Activated CD8-positive, alpha-beta T cell treated with anti-CD3 and anti-CD28 coated beads, Interleukin-2, amount 10 ng/mL, durations not matched to agents 7 days and 5 days (primary cell): ENCODE measurements around the gene ELOB. TPM values are rescaled to one million over a fixed set of nuclear protein-coding genes. Genes with fewer than 3 reads are reported as not detected.

Source experiments
- ATAC-seq: fragments of 150-1000 bp; cut with Tn5 transposase; one replicate; pipeline ENCODE4 v1.10.0; 2021; ENCODE audit warnings: moderate library complexity
- CTCF ChIA-PET: fragments of 350-600 bp; sonication (Branson Sonifier 250); formaldehyde crosslinking; loops from one replicate; lab custom pipeline; 2021; ENCODE audit warnings: antibody characterized with exemption; lab: Charles Lee
- POLR2A ChIA-PET: fragments of 350-600 bp; sonication (Branson Sonifier 250); formaldehyde crosslinking; loops from one replicate; lab custom pipeline; 2021; ENCODE audit warnings: antibody characterized with exemption; lab: Charles Lee
- DNase-seq: peaks from one replicate; pipeline ENCODE4 v3.0.0-alpha.2; 2020
- H3K27ac Mint-ChIP-seq: one replicate; pipeline ENCODE4 v1.8.0; 2021; ENCODE audit warnings: mild to moderate bottlenecking, mixed read lengths
- H3K27me3 Mint-ChIP-seq: one replicate; pipeline ENCODE4 v1.8.0; 2021; ENCODE audit warnings: low read depth, mixed read lengths
- H3K36me3 Mint-ChIP-seq: one replicate; pipeline ENCODE4 v1.8.0; 2021; ENCODE audit warnings: low read depth, mixed read lengths
- H3K4me1 Mint-ChIP-seq: one replicate; pipeline ENCODE4 v1.8.0; 2021; ENCODE audit warnings: low read depth, mixed read lengths
- H3K4me3 Mint-ChIP-seq: one replicate; pipeline ENCODE4 v1.8.0; 2021; ENCODE audit warnings: mild to moderate bottlenecking, mixed read lengths
- H3K9me3 Mint-ChIP-seq: one replicate; pipeline ENCODE4 v1.8.0; 2022; ENCODE audit warnings: mixed read lengths; ENCODE audit not compliant: insufficient read depth
- total RNA-seq, 2 experiments: library from RNA; stranded (reverse); gene quantifications; one replicate each; pipeline ENCODE4 v1.2.3, GENCODE V29; 2021

Gene ELOB
- total RNA-seq, 2 experiments from 2014 or later: 163 to 182 TPM

DNA sequence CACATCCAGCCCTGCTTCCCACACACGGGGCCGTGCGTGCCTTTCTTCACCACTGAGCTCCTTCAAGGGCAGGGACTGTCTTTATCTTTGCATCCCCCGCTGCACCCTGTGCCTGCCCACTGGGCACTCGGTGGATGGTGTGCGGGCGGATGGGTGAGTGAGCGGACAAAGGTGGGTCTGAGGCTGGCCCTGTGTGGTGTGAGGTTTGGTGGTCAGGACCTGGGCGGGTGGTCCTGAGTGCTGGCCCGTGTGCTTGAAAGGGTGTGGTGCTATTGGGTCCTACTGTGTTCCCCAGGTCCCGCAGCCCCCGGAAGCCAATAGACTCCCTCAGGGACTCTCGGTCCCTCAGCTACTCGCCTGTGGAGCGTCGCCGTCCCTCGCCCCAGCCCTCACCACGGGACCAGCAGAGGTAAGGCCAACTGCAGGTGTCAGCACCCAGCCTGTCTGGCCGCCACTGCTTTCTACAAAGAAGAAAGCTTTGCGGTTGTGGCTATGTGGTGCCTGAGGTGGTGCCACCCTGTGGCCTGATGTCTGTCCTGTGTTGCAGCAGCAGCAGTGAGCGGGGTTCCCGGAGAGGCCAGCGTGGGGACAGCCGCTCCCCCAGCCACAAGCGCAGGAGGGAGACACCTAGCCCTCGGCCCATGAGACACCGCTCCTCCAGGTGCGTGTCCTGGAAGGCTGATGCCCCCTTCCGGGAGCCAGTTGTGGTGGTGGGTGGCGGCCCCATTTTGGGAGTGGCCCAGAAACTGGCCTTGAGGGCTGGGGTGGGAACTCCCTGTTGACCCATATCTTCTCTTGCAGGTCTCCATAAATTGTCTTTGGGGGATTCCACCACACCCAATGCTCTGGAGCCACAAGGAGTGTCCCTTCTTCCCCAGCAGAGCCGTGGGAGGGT lies 6.8 kb downstream of the ELOB start:
- Mint-ChIP-seq H3K36me3 (peaks cover 72% of the 10 kb centered on the region), H3K4me3 (no peak overlapping the region), H3K27ac (no peak overlapping the region), H3K9me3 (no peaks in the 10 kb centered on the region), H3K27me3 (no peaks in the 10 kb centered on the region), H3K4me1 (peaks cover 8% of the 10 kb centered on the region)
- ATAC-seq (peak; percentile 16), DNase-seq (peak; percentile 40)
- CTCF ChIA-PET: no interaction called here
- POLR2A ChIA-PET: no interaction called here

DNA sequence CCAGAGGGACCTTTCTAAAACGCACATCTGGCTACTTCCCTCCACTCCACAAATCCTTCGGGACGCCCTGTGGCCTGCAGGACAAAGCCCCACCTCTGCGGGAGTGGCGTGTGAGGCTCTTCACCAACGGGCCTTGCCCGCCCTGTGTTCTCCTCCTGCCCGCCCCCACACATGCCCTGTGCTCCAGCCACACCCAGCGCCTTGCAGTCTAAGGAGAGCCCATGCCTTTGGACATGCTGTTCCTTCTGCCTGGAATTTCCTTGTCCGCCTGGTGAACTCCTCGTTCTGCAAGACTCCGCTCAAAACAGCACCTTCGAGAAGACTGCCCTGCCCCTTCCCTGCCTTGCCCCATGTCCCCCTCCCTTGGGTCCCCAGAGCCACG lies 7.4 kb downstream of the ELOB start:
- no peak overlapping the region for H3K27ac Mint-ChIP-seq
- peaks cover 6% of the 10 kb centered on the region for H3K4me1 Mint-ChIP-seq
- CTCF ChIA-PET: no interaction called here
- peaks cover 79% of the 10 kb centered on the region for H3K36me3 Mint-ChIP-seq
- H3K9me3 Mint-ChIP-seq: no peaks in the 10 kb centered on the region
- H3K4me3 Mint-ChIP-seq: no peak overlapping the region
- H3K27me3 Mint-ChIP-seq: no peaks in the 10 kb centered on the region
- POLR2A ChIA-PET: interaction anchor here (1.0 kb wide), 1 partner anchor 250 kb away, joined by 4 read pairs; the partner anchor contains the start of gene AMDHD2
- DNase-seq: no peak
- ATAC-seq: no peak

DNA sequence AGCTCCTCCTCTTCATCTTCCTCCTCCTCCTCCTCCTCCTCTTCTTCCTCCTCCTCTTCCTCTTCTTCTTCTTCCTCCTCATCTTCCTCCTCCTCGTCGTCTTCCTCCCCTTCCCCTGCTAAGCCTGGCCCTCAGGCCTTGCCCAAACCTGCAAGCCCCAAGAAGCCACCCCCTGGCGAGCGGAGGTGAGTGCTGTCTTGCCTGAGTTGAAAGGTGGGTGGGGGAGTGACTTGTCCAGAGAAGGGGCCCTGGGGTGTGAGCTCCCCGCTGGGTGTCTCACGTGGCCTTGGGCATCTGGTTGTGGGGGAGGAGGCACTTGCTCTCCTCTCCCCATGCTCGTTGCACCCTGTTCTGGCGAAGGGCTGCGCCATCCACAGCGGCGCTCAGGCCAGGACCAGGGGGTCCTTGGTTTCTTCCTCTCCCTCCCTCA lies 8.0 kb downstream of the ELOB start:
- H3K36me3 Mint-ChIP-seq: peaks cover 84% of the 10 kb centered on the region
- CTCF ChIA-PET: no interaction called here

DNA sequence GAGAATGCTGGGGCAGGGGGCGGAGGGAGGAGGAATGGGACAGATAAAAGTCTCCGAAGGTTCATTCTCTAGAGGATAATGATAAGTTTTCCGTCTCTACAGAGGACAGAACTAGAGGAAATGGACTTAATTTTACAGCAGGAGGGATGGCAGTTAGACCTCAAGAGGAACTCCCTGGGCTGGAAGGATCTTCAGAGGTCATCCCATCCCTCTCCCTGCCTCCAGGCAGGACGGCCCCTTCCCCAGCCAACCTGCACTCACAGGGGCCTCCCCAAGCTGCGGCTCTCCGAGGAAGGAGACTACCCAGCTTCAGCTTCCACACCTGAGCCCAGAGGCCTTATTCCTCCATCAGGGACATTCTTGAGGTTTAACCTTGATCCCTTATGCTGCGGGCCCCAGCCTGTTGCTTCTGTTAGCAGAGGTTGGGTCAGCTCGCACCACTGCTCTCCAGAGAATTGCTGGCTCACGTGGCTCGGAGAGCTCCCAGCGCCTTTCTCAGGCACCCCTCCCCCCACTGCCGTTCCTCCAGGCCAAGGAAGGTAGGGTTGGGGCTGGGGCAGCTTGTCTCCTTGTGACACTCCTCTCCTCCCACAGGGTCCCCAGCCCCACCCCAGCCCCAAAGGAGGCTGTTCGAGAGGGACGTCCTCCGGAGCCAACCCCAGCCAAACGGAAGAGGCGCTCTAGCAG lies 8.5 kb downstream of the ELOB start:
- Mint-ChIP-seq H3K36me3 (peaks cover 87% of the 10 kb centered on the region), H3K4me1 (peaks cover under 1% of the 10 kb centered on the region), H3K9me3 (no peaks in the 10 kb centered on the region), H3K27ac (no peak overlapping the region), H3K27me3 (no peaks in the 10 kb centered on the region), H3K4me3 (no peak overlapping the region)
- ChIA-PET CTCF (no interaction called here), POLR2A (interaction anchor here (1.0 to 1.6 kb wide), 2 partner anchors 14 to 248 kb away, joined by 4 read pairs; partner anchors contain the start of gene AMDHD2)
- no peak for ATAC-seq
- no peak for DNase-seq

More for the DNA sequence above, 8.0 kb downstream of the ELOB start:
- Mint-ChIP-seq H3K27me3 (no peaks in the 10 kb centered on the region), H3K9me3 (no peaks in the 10 kb centered on the region), H3K27ac (peak overlapping the region; percentile 30), H3K4me1 (peaks cover 3% of the 10 kb centered on the region), H3K4me3 (no peak overlapping the region)
- ATAC-seq: no peak
- POLR2A ChIA-PET: interaction anchor here (1.0 kb wide), 1 partner anchor 249 kb away, joined by 4 read pairs; the partner anchor contains the start of gene AMDHD2
- DNase-seq: no peak

DNA sequence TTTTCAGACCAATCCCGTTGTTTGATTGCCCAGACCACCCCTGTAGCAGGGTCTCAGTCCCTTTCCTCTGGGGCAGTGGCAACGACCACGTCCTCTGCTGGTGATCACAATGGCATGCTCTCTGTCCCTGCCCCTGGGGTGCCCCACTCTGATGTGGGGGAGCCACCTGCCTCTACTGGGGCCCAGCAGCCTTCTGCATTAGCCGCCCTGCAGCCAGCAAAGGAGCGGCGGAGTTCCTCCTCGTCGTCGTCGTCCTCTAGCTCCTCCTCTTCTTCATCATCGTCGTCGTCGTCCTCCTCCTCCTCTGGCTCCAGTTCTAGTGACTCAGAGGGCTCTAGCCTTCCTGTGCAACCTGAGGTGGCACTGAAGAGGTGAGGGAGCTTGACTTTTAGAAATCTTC lies 9.2 kb downstream of the ELOB start:
- peaks cover 87% of the 10 kb centered on the region for H3K36me3 Mint-ChIP-seq
- H3K27me3 Mint-ChIP-seq: no peaks in the 10 kb centered on the region
- no peak overlapping the region for H3K4me3 Mint-ChIP-seq
- no peak for ATAC-seq
- DNase-seq: no peak
- CTCF ChIA-PET: no interaction called here
- no peaks in the 10 kb centered on the region for H3K9me3 Mint-ChIP-seq
- H3K27ac Mint-ChIP-seq: no peak overlapping the region
- POLR2A ChIA-PET: interaction anchor here (1.0 to 1.6 kb wide), 2 partner anchors 9 to 14 kb away, joined by 3 to 4 read pairs; no protein-coding TSS in a partner anchor
- no peaks in the 10 kb centered on the region for H3K4me1 Mint-ChIP-seq

DNA sequence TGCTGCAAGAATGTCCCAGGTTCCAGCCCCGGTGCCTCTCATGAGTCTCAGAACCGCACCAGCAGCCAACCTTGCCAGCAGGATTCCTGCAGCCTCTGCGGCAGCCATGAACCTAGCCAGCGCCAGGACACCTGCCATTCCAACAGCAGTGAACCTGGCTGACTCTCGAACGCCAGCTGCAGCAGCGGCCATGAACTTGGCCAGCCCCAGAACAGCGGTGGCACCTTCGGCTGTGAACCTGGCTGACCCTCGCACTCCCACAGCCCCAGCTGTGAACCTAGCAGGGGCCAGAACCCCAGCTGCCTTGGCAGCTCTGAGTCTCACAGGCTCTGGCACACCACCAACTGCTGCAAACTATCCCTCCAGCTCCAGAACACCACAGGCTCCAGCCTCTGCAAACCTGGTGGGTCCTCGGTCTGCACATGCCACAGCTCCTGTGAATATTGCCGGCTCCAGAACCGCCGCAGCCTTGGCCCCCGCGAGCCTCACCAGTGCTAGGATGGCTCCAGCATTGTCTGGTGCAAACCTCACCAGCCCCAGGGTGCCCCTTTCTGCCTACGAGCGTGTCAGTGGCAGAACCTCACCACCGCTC lies 9.8 kb downstream of the ELOB start:
- H3K4me1 Mint-ChIP-seq: no peaks in the 10 kb centered on the region
- ATAC-seq (no peak), DNase-seq (no peak)
- POLR2A ChIA-PET: interaction anchor here (0.8 to 1.6 kb wide), 4 partner anchors 8 to 13 kb away, joined by 3 to 4 read pairs (median 4); partner anchors contain the start of gene ELOB
- CTCF ChIA-PET: interaction anchor here (1.2 kb wide), 2 partner anchors 10 to 17 kb away, joined by 3 read pairs; no protein-coding TSS in a partner anchor
- H3K9me3 Mint-ChIP-seq: no peaks in the 10 kb centered on the region
- H3K27ac Mint-ChIP-seq: no peak overlapping the region
- H3K27me3 Mint-ChIP-seq: no peaks in the 10 kb centered on the region
- peaks cover 89% of the 10 kb centered on the region for H3K36me3 Mint-ChIP-seq
- H3K4me3 Mint-ChIP-seq: no peak overlapping the region

DNA sequence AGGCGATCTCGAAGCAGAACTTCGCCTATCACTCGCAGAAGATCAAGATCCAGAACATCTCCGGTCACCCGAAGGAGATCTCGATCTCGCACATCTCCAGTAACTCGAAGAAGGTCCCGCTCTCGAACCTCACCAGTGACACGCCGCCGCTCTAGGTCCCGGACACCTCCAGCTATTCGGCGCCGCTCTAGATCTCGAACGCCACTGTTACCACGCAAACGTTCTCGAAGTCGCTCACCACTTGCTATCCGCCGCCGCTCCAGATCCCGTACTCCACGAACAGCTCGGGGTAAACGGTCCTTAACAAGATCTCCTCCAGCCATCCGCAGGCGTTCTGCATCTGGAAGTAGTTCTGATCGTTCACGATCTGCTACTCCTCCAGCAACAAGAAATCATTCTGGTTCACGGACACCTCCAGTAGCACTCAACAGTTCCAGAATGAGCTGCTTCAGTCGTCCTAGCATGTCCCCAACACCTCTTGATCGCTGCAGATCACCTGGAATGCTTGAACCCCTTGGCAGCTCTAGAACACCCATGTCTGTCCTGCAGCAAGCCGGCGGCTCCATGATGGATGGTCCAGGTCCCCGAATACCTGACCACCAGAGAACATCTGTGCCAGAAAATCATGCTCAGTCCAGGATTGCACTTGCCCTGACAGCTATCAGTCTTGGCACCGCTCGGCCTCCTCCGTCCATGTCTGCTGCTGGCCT lies 10.5 kb downstream of the ELOB start:
- no peak for ATAC-seq
- Mint-ChIP-seq H3K4me1 (no peaks in the 10 kb centered on the region), H3K36me3 (peaks cover 91% of the 10 kb centered on the region), H3K9me3 (no peaks in the 10 kb centered on the region), H3K27ac (no peak overlapping the region), H3K27me3 (no peaks in the 10 kb centered on the region), H3K4me3 (no peak overlapping the region)
- no peak for DNase-seq
- ChIA-PET POLR2A (interaction anchor here (0.8 to 1.6 kb wide), 4 partner anchors 8 to 12 kb away, joined by 3 to 4 read pairs (median 4); partner anchors contain the start of gene ELOB), CTCF (interaction anchor here (1.2 to 1.6 kb wide), 3 partner anchors 9 to 18 kb away, joined by 3 to 4 read pairs (median 3); no protein-coding TSS in a partner anchor)

DNA sequence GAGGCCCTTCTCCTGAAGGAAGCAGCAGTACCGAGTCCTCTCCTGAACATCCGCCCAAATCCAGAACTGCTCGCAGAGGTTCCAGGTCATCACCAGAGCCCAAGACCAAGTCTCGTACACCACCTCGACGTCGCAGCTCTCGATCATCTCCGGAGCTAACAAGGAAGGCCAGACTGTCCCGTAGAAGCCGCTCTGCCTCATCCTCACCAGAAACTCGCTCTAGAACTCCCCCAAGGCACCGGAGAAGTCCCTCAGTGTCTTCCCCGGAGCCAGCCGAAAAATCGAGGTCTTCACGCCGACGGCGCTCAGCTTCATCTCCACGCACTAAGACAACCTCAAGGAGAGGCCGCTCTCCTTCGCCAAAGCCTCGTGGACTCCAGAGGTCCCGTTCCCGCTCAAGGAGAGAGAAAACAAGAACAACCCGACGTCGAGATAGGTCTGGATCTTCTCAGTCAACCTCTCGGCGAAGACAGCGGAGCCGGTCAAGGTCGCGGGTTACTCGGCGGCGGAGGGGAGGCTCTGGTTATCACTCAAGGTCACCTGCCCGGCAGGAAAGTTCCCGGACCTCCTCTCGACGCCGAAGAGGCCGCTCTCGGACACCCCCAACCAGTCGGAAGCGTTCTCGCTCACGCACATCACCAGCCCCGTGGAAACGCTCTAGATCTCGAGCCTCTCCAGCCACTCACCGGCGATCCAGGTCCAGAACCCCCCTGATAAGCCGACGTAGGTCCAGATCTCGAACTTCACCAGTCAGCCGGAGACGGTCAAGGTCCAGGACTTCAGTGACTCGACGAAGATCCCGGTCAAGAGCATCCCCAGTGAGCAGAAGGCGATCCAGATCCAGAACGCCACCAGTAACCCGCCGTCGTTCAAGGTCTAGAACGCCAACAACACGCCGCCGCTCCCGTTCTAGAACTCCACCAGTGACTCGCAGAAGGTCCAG lies 11.3 kb downstream of the ELOB start:
- H3K36me3 Mint-ChIP-seq: peaks cover 93% of the 10 kb centered on the region
- ChIA-PET POLR2A (no interaction called here), CTCF (interaction anchor here (1.2 to 1.6 kb wide), 2 partner anchors 8 to 9 kb away, joined by 3 to 4 read pairs; no protein-coding TSS in a partner anchor)
- DNase-seq: no peak
- no peaks in the 10 kb centered on the region for H3K4me1 Mint-ChIP-seq
- H3K4me3 Mint-ChIP-seq: no peak overlapping the region
- H3K9me3 Mint-ChIP-seq: no peaks in the 10 kb centered on the region
- no peak overlapping the region for H3K27ac Mint-ChIP-seq
- no peak for ATAC-seq
- no peaks in the 10 kb centered on the region for H3K27me3 Mint-ChIP-seq

DNA sequence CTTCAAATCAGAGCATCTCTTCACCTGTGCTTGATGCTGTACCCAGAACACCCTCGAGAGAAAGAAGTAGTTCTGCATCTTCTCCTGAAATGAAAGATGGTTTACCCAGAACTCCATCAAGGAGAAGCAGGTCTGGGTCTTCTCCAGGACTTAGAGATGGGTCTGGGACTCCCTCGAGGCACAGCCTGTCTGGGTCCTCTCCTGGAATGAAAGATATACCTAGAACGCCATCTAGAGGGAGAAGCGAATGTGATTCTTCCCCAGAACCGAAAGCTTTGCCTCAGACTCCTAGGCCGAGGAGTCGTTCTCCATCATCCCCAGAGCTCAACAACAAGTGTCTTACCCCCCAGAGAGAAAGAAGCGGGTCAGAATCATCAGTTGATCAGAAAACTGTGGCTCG lies 12.4 kb downstream of the ELOB start:
- H3K27ac Mint-ChIP-seq: no peak overlapping the region
- ChIA-PET CTCF (interaction anchor here (1.6 kb wide), 1 partner anchor 8 kb away, joined by 4 read pairs; no protein-coding TSS in a partner anchor), POLR2A (no interaction called here)
- H3K4me3 Mint-ChIP-seq: no peak overlapping the region
- DNase-seq (no peak), ATAC-seq (no peak)
- H3K36me3 Mint-ChIP-seq: peaks cover 95% of the 10 kb centered on the region
- no peaks in the 10 kb centered on the region for H3K4me1 Mint-ChIP-seq
- no peaks in the 10 kb centered on the region for H3K27me3 Mint-ChIP-seq
- no peaks in the 10 kb centered on the region for H3K9me3 Mint-ChIP-seq

DNA sequence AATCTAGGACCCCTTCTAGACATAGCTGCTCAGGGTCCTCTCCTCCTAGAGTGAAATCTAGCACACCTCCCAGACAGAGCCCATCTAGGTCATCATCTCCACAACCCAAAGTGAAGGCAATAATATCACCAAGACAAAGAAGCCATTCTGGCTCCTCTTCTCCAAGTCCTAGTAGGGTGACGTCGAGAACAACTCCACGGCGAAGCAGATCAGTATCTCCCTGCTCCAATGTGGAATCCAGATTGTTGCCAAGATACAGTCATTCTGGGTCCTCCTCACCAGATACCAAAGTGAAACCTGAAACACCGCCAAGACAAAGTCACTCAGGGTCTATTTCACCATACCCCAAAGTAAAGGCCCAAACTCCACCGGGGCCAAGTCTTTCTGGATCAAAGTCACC lies 13.9 kb downstream of the ELOB start:
- ATAC-seq: no peak
- H3K27ac Mint-ChIP-seq: no peak overlapping the region
- H3K4me3 Mint-ChIP-seq: no peak overlapping the region

More for the DNA sequence above, 13.9 kb downstream of the ELOB start:
- CTCF ChIA-PET: no interaction called here
- no peak for DNase-seq
- H3K36me3 Mint-ChIP-seq: peaks cover 94% of the 10 kb centered on the region
- POLR2A ChIA-PET: interaction anchor here (1.5 kb wide), 1 partner anchor 10 kb away, joined by 9 read pairs; the partner anchor contains the start of gene SRRM2
- no peaks in the 10 kb centered on the region for H3K27me3 Mint-ChIP-seq
- peaks cover 5% of the 10 kb centered on the region for H3K4me1 Mint-ChIP-seq
- no peaks in the 10 kb centered on the region for H3K9me3 Mint-ChIP-seq
